HS-27A (cell line): ENCODE measurements around the gene RAB22A.
"Not testable (repeated sequence)": the region's sequence is repeated elsewhere in the genome, so short reads cannot be mapped to it uniquely, and the experiment has no call there.

Source experiments
- DNase-seq: peaks from one replicate; pipeline ENCODE4 v3.0.0-alpha.2; 2012; ENCODE audit warnings: low read depth, missing footprints

The RAB22A gene

GRCh38 chr20:58388882-58389323 lies 79.4 kb downstream of the RAB22A start, which contains the start of gene VAPB:
VAPB (plus strand) TSS chr20:58389229; CDS start chr20:58389460, 231 bp downstream.
- peak; percentile 82 for DNase-seq

- peak; percentile 14 for DNase-seq
These were observed 79.9 kb downstream of the RAB22A start for GRCh38 chr20:58389324-58389967.

- DNase-seq, result no peak
These were observed 80.6 kb downstream of the RAB22A start for GRCh38 chr20:58389968-58390658.

- no peak for DNase-seq
These were observed 81.1 kb downstream of the RAB22A start for GRCh38 chr20:58390659-58391035.

GRCh38 chr20:58392286-58392685 lies 82.8 kb downstream of the RAB22A start:
- DNase-seq, result no peak

- DNase-seq, result no peak
These were observed 83.8 kb downstream of the RAB22A start for GRCh38 chr20:58393299-58393698.

- no peak for DNase-seq
These were observed 85.3 kb downstream of the RAB22A start for GRCh38 chr20:58394801-58395200.

GRCh38 chr20:58395604-58396003 lies 86.1 kb downstream of the RAB22A start:
- DNase-seq, result no peak

- DNase-seq, result no peak
These were observed 87.9 kb downstream of the RAB22A start for GRCh38 chr20:58397429-58397828.

GRCh38 chr20:58398254-58398653 lies 88.7 kb downstream of the RAB22A start:
- DNase-seq, result no peak

- no peak for DNase-seq
These were observed 90.4 kb downstream of the RAB22A start for GRCh38 chr20:58399926-58400325.

GRCh38 chr20:58401162-58401561 lies 91.6 kb downstream of the RAB22A start:
- no peak for DNase-seq

GRCh38 chr20:58402305-58402704 lies 92.8 kb downstream of the RAB22A start:
- no peak for DNase-seq

GRCh38 chr20:58402827-58403226 lies 93.3 kb downstream of the RAB22A start:
- no peak for DNase-seq

- DNase-seq, result no peak
These were observed 93.8 kb downstream of the RAB22A start for GRCh38 chr20:58403272-58403671.

- no peak for DNase-seq
These were observed 96.2 kb downstream of the RAB22A start for GRCh38 chr20:58405504-58406291.

- DNase-seq, result no peak
These were observed 97.0 kb downstream of the RAB22A start for GRCh38 chr20:58406422-58407001.

- peak; percentile 15 for DNase-seq
These were observed 97.8 kb downstream of the RAB22A start for GRCh38 chr20:58407201-58407873.

GRCh38 chr20:58407966-58408557 lies 98.5 kb downstream of the RAB22A start:
- no peak for DNase-seq

GRCh38 chr20:58408603-58409246 lies 99.2 kb downstream of the RAB22A start:
- DNase-seq, result no peak

GRCh38 chr20:58414216-58414615 lies 104.7 kb downstream of the RAB22A start:
- not testable (repeated sequence) for DNase-seq
